GM21529 (cell line): ENCODE measurements around the gene AGPS.
"Not testable (repeated sequence)": the region's sequence is repeated elsewhere in the genome, so short reads cannot be mapped to it uniquely, and the experiment has no call there.

Experiments used
- ATAC-seq: cut with Tn5 transposase; IDR thresholded peaks from one replicate; pipeline ENCODE4 v1.9.1; 2021; ENCODE audit not compliant: unreplicated experiment

Gene AGPS

GRCh38 chr2:177413703-177414102 lies 21.1 kb downstream of the AGPS start:
- ATAC-seq, result no peak

- no peak for ATAC-seq
These were observed 26.7 kb downstream of the AGPS start for GRCh38 chr2:177419274-177419673.

GRCh38 chr2:177422271-177422670 lies 29.7 kb downstream of the AGPS start:
- no peak for ATAC-seq

GRCh38 chr2:177424120-177424519 lies 31.5 kb downstream of the AGPS start:
- not testable (repeated sequence) for ATAC-seq

GRCh38 chr2:177424620-177425019 lies 32.0 kb downstream of the AGPS start:
- not testable (repeated sequence) for ATAC-seq

GRCh38 chr2:177427316-177427715 lies 34.7 kb downstream of the AGPS start:
- ATAC-seq, result no peak

- ATAC-seq, result not testable (repeated sequence)
These were observed 35.4 kb downstream of the AGPS start for GRCh38 chr2:177427936-177428335.

GRCh38 chr2:177429688-177430325 lies 37.2 kb downstream of the AGPS start:
- no peak for ATAC-seq

- no peak for ATAC-seq
These were observed 37.8 kb downstream of the AGPS start for GRCh38 chr2:177430411-177430810.

- ATAC-seq, result not testable (repeated sequence)
These were observed 38.6 kb downstream of the AGPS start for GRCh38 chr2:177431111-177431725.

- no peak for ATAC-seq
These were observed 40.1 kb downstream of the AGPS start for GRCh38 chr2:177432703-177433102.

- ATAC-seq, result no peak
These were observed 40.8 kb downstream of the AGPS start for GRCh38 chr2:177433402-177433801.

- ATAC-seq, result no peak
These were observed 41.9 kb downstream of the AGPS start for GRCh38 chr2:177434475-177434874.

- ATAC-seq, result no peak
These were observed 52.6 kb downstream of the AGPS start for GRCh38 chr2:177445200-177445599.

GRCh38 chr2:177448031-177448430 lies 55.5 kb downstream of the AGPS start:
- no peak for ATAC-seq

- ATAC-seq, result no peak
These were observed 56.6 kb downstream of the AGPS start for GRCh38 chr2:177449159-177449558.

- no peak for ATAC-seq
These were observed 62.6 kb downstream of the AGPS start for GRCh38 chr2:177455187-177455586.

- ATAC-seq, result not testable (repeated sequence)
These were observed 67.2 kb downstream of the AGPS start for GRCh38 chr2:177459756-177460155.

GRCh38 chr2:177460973-177461585 lies 68.5 kb downstream of the AGPS start:
- ATAC-seq, result no peak

GRCh38 chr2:177464549-177464948 lies 72.0 kb downstream of the AGPS start:
- ATAC-seq, result no peak

- no peak for ATAC-seq
These were observed 73.0 kb downstream of the AGPS start for GRCh38 chr2:177465400-177466138.
